ENCODE measurements around the gene DEGS2. TPM values are rescaled to one million over a fixed set of nuclear protein-coding genes. Genes with fewer than 3 reads are reported as not detected.
"Not testable (repeated sequence)": the region's sequence is repeated elsewhere in the genome, so short reads cannot be mapped to it uniquely, and the experiment has no call there.

Gene DEGS2
- polyA plus RNA-seq (2012; ENCODE audit: low read depth, missing spikeins): 0.99 TPM

DNA sequence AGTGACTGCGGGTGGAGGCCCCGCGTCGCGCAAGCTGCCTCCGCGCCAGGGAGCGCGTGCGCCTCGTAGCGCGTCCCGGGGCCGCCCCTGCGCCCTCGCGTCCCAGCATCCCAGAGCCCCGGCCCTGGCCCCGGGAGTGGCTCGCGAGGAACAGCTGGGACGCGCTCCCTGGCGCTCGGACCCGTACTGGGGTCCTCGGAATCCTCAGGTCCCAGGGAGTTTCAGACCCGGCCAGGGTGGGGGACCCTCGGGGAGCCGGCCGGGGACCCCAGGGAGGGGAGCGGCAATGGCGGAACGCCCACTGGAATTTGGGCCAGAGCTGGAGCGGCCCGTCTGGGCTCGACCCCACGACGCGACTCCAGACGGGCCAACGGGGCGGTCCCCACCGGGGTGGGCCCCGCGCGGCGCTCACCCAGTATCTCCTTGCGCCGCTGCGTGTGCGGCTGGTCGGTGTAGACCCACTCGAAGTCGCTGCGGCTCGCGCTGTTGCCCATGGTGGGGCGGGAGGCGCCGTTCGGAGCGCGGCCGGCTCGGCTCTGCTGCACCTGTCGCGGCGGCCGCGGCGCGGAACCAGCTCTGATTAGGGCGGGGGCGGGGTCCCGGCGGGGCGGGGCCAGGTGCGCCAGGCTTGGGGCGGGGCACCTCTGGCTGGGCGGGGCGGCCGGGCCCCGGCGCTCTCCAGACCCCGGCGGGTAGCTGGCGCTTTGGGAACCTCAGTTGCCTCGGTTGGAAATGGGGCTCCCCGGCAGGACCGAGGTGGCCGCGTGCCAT, at the start of gene DEGS2:
Gene DEGS2 (minus strand): TSS at position 552 of the 771 bp plus-strand sequence. CDS start 58 bp downstream, at position 494.
- DNase-seq (ENCODE audit: insufficient read length, low spot score) (peak; percentile 79), FAIRE-seq (peak; percentile 87)
- TF ChIP-seq PAX5 (IDR thresholded peaks at IDR 0.05; ENCODE audit: insufficient read depth, low read length, severe bottlenecking): no peak

- not testable (repeated sequence) for FAIRE-seq; DNase-seq (ENCODE audit: insufficient read length, low spot score)
Measured at GRCh38 chr14:100208136-100208535, 48.7 kb upstream of the DEGS2 start.

DNA sequence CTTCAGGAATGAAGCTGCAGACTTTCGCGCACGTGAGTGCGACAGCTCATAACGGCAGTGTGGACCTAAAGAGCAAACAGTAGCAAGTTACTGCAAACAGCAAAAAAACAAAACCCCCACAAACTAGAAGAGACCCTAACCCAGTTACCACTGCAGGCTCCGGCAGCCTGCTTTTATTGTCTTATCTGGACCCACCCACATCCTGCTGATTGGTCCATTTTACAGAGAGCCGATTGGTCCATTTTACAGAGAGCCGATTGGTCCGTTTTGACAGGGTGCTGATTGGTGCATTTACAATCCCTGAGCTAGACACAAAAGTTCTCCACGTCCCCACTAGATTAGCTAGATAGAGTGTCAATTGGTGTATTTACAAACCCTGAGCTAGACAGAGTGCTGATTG, 48.1 kb upstream of the DEGS2 start:
- FAIRE-seq; DNase-seq (ENCODE audit: insufficient read length, low spot score): not testable (repeated sequence)

DNA sequence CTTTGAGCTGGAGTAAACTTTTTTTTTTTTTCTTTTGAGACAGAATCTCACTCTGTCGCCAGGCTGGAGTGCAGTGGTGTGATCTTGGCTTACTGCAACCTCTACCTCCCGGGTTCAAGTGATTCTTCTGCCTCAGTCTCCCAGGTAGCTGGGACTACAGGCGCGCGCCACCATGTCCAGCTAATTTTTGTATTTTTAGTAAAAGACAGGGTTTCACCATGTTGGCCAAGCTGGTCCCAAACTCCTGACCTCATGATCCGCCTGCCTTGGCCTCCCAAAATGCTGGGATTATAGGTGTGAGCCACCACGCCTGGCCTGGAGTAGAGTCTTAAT, 45.4 kb upstream of the DEGS2 start:
- FAIRE-seq; DNase-seq (ENCODE audit: insufficient read length, low spot score): not testable (repeated sequence)

GRCh38 chr14:100203962-100204834, 44.8 kb upstream of the DEGS2 start:
- no peak for TF ChIP-seq POLR2AphosphoS5 (IDR thresholded peaks at IDR 0.05; ENCODE audit: low read depth, low read length)
- no peak for TF ChIP-seq PAX5 (IDR thresholded peaks at IDR 0.05; ENCODE audit: insufficient read depth, low read length, severe bottlenecking)
- no peak for TF ChIP-seq POLR2A (IDR thresholded peaks at IDR 0.05; ENCODE audit: low read depth, low read length)
- TF ChIP-seq TAF1 (IDR thresholded peaks at IDR 0.05; ENCODE audit: low read depth, low read length): no peak
- TF ChIP-seq POU2F2 (IDR thresholded peaks at IDR 0.05; ENCODE audit: low read depth, low read length): no peak
- no peak for TF ChIP-seq SPI1 (IDR thresholded peaks at IDR 0.05; ENCODE audit: low read depth, low read length)

GRCh38 chr14:100203146-100203545, 43.7 kb upstream of the DEGS2 start:
- TF ChIP-seq POLR2AphosphoS5 (IDR thresholded peaks at IDR 0.05; ENCODE audit: low read depth, low read length) (no peak), TAF1 (IDR thresholded peaks at IDR 0.05; ENCODE audit: low read depth, low read length) (no peak), PAX5 (IDR thresholded peaks at IDR 0.05; ENCODE audit: insufficient read depth, low read length, severe bottlenecking) (no peak), SPI1 (IDR thresholded peaks at IDR 0.05; ENCODE audit: low read depth, low read length) (no peak), POU2F2 (IDR thresholded peaks at IDR 0.05; ENCODE audit: low read depth, low read length) (no peak), POLR2A (IDR thresholded peaks at IDR 0.05; ENCODE audit: low read depth, low read length) (no peak)
- no peak for FAIRE-seq
- no peak for DNase-seq (ENCODE audit: insufficient read length, low spot score)

More at GRCh38 chr14:100203962-100204834, 44.8 kb upstream of the DEGS2 start:
- FAIRE-seq: no peak
- no peak for DNase-seq (ENCODE audit: insufficient read length, low spot score)

- DNase-seq (ENCODE audit: insufficient read length, low spot score): no peak
- no peak for FAIRE-seq
- TF ChIP-seq POLR2A (IDR thresholded peaks at IDR 0.05; ENCODE audit: low read depth, low read length): no peak
- no peak for TF ChIP-seq POLR2AphosphoS5 (IDR thresholded peaks at IDR 0.05; ENCODE audit: low read depth, low read length)
- no peak for TF ChIP-seq POU2F2 (IDR thresholded peaks at IDR 0.05; ENCODE audit: low read depth, low read length)
- TF ChIP-seq SPI1 (IDR thresholded peaks at IDR 0.05; ENCODE audit: low read depth, low read length): no peak
- no peak for TF ChIP-seq PAX5 (IDR thresholded peaks at IDR 0.05; ENCODE audit: insufficient read depth, low read length, severe bottlenecking)
- TF ChIP-seq TAF1 (IDR thresholded peaks at IDR 0.05; ENCODE audit: low read depth, low read length): no peak
Measured at GRCh38 chr14:100202712-100203111, 43.3 kb upstream of the DEGS2 start.

DNA sequence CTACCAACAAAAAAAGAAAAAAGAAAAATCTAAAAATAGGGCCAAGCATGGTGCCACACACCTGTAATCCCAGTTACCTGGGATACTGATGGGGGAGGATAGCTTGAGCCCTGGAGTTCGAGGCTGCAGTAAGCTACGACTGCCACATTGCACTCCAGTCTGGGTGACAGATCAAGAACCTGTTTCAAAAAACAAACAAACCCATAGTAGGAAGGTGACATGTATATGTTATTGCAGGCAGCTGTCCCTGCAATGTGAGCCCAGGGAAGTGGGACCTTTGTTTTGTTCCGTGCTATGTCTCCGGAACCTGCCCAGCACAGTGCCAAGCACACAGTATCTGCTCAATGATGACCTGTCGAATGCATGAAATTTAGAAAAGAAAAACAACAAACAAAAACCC, 42.3 kb upstream of the DEGS2 start:
- no peak for FAIRE-seq
- no peak for DNase-seq (ENCODE audit: insufficient read length, low spot score)

GRCh38 chr14:100200311-100200710, 40.9 kb upstream of the DEGS2 start:
- FAIRE-seq: no peak
- TF ChIP-seq SPI1 (IDR thresholded peaks at IDR 0.05; ENCODE audit: low read depth, low read length) (no peak), POU2F2 (IDR thresholded peaks at IDR 0.05; ENCODE audit: low read depth, low read length) (no peak), PAX5 (IDR thresholded peaks at IDR 0.05; ENCODE audit: insufficient read depth, low read length, severe bottlenecking) (no peak), TAF1 (IDR thresholded peaks at IDR 0.05; ENCODE audit: low read depth, low read length) (no peak)
- DNase-seq (ENCODE audit: insufficient read length, low spot score): no peak

More for the DNA sequence above, 42.3 kb upstream of the DEGS2 start:
- TF ChIP-seq SPI1 (IDR thresholded peaks at IDR 0.05; ENCODE audit: low read depth, low read length): no peak
- no peak for TF ChIP-seq TAF1 (IDR thresholded peaks at IDR 0.05; ENCODE audit: low read depth, low read length)
- no peak for TF ChIP-seq POLR2A (IDR thresholded peaks at IDR 0.05; ENCODE audit: low read depth, low read length)
- no peak for TF ChIP-seq POLR2AphosphoS5 (IDR thresholded peaks at IDR 0.05; ENCODE audit: low read depth, low read length)
- TF ChIP-seq PAX5 (IDR thresholded peaks at IDR 0.05; ENCODE audit: insufficient read depth, low read length, severe bottlenecking): no peak
- no peak for TF ChIP-seq POU2F2 (IDR thresholded peaks at IDR 0.05; ENCODE audit: low read depth, low read length)

GRCh38 chr14:100199240-100199860, 39.9 kb upstream of the DEGS2 start:
- no peak for DNase-seq (ENCODE audit: insufficient read length, low spot score)
- no peak for TF ChIP-seq PAX5 (IDR thresholded peaks at IDR 0.05; ENCODE audit: insufficient read depth, low read length, severe bottlenecking)
- no peak for TF ChIP-seq POU2F2 (IDR thresholded peaks at IDR 0.05; ENCODE audit: low read depth, low read length)
- TF ChIP-seq TAF1 (IDR thresholded peaks at IDR 0.05; ENCODE audit: low read depth, low read length): no peak
- TF ChIP-seq POLR2A (IDR thresholded peaks at IDR 0.05; ENCODE audit: low read depth, low read length): no peak
- no peak for TF ChIP-seq POLR2AphosphoS5 (IDR thresholded peaks at IDR 0.05; ENCODE audit: low read depth, low read length)
- TF ChIP-seq SPI1 (IDR thresholded peaks at IDR 0.05; ENCODE audit: low read depth, low read length): no peak
- no peak for FAIRE-seq
